DND-41 (cell line): ENCODE data around the gene IGLL1.

Experiments used
- ATAC-seq: fragments of 200-7000 bp; cut with Tn5 transposase; 3 replicates; pipeline ENCODE4 v1.9.1; 2021; ENCODE audit warnings: low read depth; ENCODE audit not compliant: insufficient read depth
- DNase-seq: peaks from one replicate; pipeline ENCODE4 v3.0.0-alpha.2; 2020
- H2AFZ ChIP-seq: 2 replicates; pipeline ENCODE4 v1.6.0; 2012; ENCODE audit warnings: low read depth, low read length
- H3K27ac ChIP-seq: 2 replicates; pipeline ENCODE4 v1.5.1; 2012; ENCODE audit warnings: low read length, inconsistent platforms
- H3K27me3 ChIP-seq: fragments of 200-600 bp; sonication (generic); 2 replicates; pipeline ENCODE4 v1.6.0; 2012; ENCODE audit warnings: low read length, mild to moderate bottlenecking, inconsistent platforms; ENCODE audit not compliant: insufficient read depth, poor library complexity
- H3K36me3 ChIP-seq: 2 replicates; pipeline ENCODE4 v1.5.1; 2012; ENCODE audit warnings: low read length, inconsistent platforms; ENCODE audit not compliant: insufficient read depth
- H3K4me1 ChIP-seq: 2 replicates; pipeline ENCODE4 v1.5.1; 2012; ENCODE audit warnings: mild to moderate bottlenecking, low read length; ENCODE audit not compliant: insufficient read depth
- H3K4me2 ChIP-seq: 2 replicates; pipeline ENCODE4 v1.6.0; 2012; ENCODE audit warnings: mild to moderate bottlenecking, moderate library complexity, low read length, inconsistent platforms; ENCODE audit not compliant: insufficient read depth
- H3K4me3 ChIP-seq, 2 experiments: fragments of 200-600 bp in 1 of 2; shearing (Covaris generic) in 1 of 2; 2 replicates each; pipeline ENCODE4 v1.5.1; 2012 to 2016; ENCODE audit warnings: inconsistent platforms in 2 of 2, low read length in 2 of 2, mild to moderate bottlenecking in 2 of 2, low read depth in 1 of 2, moderate library complexity in 1 of 2
- H3K79me2 ChIP-seq: 2 replicates; pipeline ENCODE4 v1.6.0; 2012; ENCODE audit warnings: low read length, inconsistent platforms; ENCODE audit not compliant: insufficient read depth
- H3K9ac ChIP-seq: 2 replicates; pipeline ENCODE4 v1.6.0; 2012; ENCODE audit warnings: low read depth, mild to moderate bottlenecking, inconsistent platforms, low read length, moderate library complexity
- H3K9me3 ChIP-seq: 2 replicates; pipeline ENCODE4 v1.5.1; 2012; ENCODE audit warnings: low read length, moderate library complexity, mild to moderate bottlenecking, inconsistent platforms; ENCODE audit not compliant: insufficient read depth, severe bottlenecking
- H4K20me1 ChIP-seq: 2 replicates; pipeline ENCODE4 v1.6.0; 2012; ENCODE audit warnings: low read length; ENCODE audit not compliant: insufficient read depth
- CTCF ChIP-seq: IDR thresholded peaks from 2 replicates; pipeline ENCODE4 v1.5.1; 2012; ENCODE audit warnings: borderline replicate concordance, low read length, moderate library complexity, mild to moderate bottlenecking; ENCODE audit not compliant: poor library complexity, severe bottlenecking; ENCODE audit errors: extremely low read depth
- EZH2 ChIP-seq: IDR thresholded peaks from 3 replicates; pipeline ENCODE4 v1.6.1; 2012; ENCODE audit warnings: borderline replicate concordance, low read depth, mild to moderate bottlenecking, moderate library complexity, low read length, inconsistent platforms; ENCODE audit not compliant: severe bottlenecking

Gene IGLL1

GRCh38 chr22:23523713-23524112 is 56.4 kb downstream of the IGLL1 start:
- H3K4me2 ChIP-seq: peak overlapping the region; percentile 44
- ATAC-seq (peak; percentile 74), DNase-seq (peak; percentile 90)
- H3K9me3 ChIP-seq: no peaks in the 10 kb centered on the region
- TF ChIP-seq CTCF: no peak
- no peak for TF ChIP-seq EZH2
- H3K27ac ChIP-seq: peak overlapping the region; percentile 87
- H3K4me3 ChIP-seq: no peak overlapping the region
- H2AFZ ChIP-seq: peak overlapping the region; percentile 15; the same call in 1 of the 2 replicates
- H3K79me2 ChIP-seq: peaks cover 3% of the 10 kb centered on the region; the same call in 1 of the 2 replicates
- H3K9ac ChIP-seq: peak overlapping the region; percentile 84
- H4K20me1 ChIP-seq: no peaks in the 10 kb centered on the region
- peaks cover 69% of the 10 kb centered on the region for H3K4me1 ChIP-seq
- no peaks in the 10 kb centered on the region for H3K36me3 ChIP-seq
- H3K27me3 ChIP-seq: no peaks in the 10 kb centered on the region
